HG03439 (cell line): ENCODE results near the gene MALRD1.

ENCODE experiments used
- ATAC-seq: cut with Tn5 transposase; IDR thresholded peaks from one replicate; pipeline ENCODE4 v1.9.1; 2021; ENCODE audit warnings: mild to moderate bottlenecking, moderate library complexity; ENCODE audit not compliant: unreplicated experiment

MALRD1 gene

DNA sequence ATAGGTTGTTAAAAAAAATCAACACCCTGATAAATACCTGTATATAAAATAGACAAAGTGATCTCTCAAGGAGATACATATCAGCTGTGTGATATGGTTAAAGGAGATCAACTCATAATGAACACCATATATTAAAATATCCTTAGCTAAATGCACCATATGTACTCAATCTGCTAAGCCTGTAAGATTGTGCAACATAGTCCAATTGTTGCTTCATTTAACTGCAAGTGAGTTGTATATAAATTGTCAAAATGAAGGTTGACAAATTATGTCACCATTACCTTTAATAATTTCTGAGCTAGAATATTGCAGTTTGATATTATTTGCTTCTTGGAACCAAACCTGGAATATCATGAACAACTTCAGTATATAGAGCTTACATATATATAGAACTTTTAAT lies 283.7 kb downstream of the MALRD1 start:
- no peak for ATAC-seq

DNA sequence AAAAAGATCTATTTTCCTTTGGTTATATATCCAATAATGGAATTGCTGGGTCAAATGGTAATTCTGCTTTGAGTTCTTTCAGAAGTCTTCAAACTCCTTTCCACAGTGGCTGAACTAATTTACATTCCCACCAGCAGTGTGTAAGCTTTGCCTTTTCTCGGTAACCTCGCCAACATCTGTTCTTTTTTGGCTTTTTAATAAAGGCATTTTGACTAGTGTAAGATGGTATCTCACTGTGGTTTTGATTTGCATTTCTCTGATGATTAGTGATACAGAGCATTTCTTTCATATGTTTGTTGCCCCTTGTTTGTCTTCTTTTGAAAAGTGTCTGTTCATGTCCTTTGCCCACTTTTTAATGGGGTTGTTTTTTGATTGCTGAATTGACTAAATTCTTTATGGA lies 285.0 kb downstream of the MALRD1 start:
- ATAC-seq: no peak

- ATAC-seq: no peak
Observed at GRCh38 chr10:19347621-19348020, 299.0 kb downstream of the MALRD1 start.

DNA sequence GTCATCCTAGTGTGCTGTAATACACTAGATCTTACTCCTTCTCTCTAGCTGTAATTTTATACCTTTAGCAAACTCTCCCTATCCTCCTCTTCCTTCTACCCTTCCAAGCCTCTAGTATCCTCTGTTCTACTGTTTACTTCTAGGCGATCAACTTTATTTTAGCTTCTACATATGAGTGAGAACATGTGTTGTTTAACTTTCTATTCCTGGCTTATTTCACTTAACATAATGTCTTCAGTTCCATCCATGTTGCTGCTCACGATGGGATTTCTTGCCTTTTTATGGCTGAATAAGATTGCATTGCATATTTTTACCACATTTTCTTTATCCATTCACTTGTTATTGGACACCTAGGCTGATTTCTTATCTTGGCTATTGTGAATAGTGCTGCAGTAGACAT lies 318.6 kb downstream of the MALRD1 start:
- ATAC-seq: no peak

DNA sequence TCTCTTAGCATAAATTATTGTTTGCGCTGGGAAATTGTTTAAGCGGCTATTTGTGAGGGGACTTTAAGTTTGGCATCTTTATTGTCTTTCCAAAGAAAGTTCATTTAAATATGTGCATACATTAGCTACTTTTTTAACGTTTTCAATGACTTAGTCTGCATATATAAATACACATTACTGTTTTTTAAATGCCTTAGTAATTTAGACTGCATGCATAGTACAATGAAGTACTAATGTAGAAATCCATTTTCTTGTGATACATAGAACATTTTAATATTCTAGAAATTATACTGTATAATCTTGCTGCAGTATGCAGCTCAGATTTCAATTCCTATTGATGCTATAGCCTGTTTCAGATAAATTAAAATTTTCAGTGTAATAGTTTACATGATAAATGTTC lies 325.4 kb downstream of the MALRD1 start:
- ATAC-seq: no peak

DNA sequence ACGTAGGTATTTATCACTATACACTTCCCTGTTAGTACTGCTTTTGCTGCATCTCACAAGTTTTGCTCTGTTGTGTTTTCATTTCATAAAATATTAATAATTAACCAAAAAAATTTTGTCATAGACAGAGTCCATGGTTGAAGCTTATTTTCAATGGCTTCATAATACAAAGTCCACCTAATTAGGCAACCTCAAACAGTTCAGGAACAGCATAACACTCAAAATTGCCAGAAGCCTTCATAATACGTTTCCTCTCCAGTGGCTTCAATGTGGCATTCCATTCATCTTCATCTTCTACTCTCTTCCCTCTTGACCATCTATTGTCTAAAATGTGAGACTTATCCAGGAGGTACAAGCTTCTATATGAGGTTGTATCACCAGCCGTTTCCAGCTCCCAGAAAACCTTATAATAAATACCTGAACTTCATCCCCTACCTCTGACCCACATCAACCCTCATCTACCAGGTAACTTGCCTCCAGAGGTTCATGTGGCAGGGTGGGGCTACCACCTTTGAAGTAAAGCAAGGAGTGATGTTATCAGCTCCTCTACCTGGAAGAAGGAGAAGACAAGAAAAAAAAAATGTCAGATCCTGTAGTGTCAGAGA lies 337.3 kb downstream of the MALRD1 start:
- ATAC-seq: no peak

- ATAC-seq: no peak
Observed at GRCh38 chr10:19408924-19409323, 360.3 kb downstream of the MALRD1 start.

DNA sequence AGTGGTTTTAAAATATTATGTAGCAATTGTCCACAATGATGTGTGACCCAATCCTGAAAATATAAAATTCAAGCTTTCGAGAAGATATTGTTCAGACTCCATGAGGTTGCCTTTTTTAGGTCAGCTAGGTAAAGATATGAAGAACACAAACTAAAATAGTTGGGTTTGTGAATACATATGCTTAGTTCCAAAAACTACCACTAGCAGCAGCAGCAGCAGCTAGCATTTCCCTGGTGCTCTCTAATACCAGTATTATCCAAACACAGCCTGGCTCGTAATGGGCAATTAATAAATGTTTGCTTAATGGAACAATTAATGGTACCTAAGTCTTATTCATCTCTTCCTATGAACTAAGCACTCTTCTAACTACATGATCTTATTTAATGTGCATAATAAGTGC lies 362.5 kb downstream of the MALRD1 start:
- ATAC-seq: no peak

GRCh38 chr10:19412531-19412930 lies 363.9 kb downstream of the MALRD1 start:
- ATAC-seq: no peak

DNA sequence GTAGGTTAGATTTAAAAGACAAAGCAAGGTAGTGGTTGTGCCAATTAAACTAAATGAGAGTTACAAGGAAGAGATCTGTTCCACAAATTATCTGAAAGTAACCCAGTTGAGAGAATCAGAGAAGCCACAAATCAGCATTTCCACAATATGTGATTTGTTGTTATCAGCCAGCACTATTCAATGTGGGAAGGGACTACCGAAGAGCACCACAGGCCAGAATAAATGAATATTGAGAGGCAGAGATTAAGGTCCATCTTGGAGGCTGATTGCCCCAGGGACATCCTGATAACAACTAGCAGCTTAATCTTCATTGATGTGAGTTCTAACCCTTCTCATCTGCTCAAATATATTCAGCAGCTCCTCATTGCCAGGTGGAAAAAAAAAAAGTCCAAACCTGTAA lies 367.6 kb downstream of the MALRD1 start:
- ATAC-seq: no peak

GRCh38 chr10:19417740-19418139 lies 369.1 kb downstream of the MALRD1 start:
- ATAC-seq: no peak

DNA sequence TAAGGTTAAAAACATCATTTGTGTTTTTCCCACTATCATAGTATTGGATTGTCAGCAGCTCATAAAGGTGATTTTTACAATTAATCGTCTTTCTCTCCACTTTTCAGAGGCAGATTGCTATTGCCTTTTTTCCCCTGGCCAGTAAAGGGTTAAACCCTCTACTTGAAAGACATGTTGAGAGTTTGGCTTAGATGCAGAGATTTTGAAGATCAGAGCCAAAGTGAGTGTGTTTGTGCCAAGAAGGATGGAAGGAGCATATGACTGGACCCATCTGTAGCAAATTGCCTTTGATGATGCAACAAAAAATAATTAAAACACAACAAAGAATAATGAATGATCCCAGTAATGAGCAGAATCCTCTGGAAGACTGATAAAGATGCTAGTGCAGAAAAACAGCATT lies 373.1 kb downstream of the MALRD1 start:
- no peak for ATAC-seq

GRCh38 chr10:19426034-19426433 lies 377.4 kb downstream of the MALRD1 start:
- no peak for ATAC-seq

GRCh38 chr10:19431622-19432351 lies 383.2 kb downstream of the MALRD1 start:
- no peak for ATAC-seq

DNA sequence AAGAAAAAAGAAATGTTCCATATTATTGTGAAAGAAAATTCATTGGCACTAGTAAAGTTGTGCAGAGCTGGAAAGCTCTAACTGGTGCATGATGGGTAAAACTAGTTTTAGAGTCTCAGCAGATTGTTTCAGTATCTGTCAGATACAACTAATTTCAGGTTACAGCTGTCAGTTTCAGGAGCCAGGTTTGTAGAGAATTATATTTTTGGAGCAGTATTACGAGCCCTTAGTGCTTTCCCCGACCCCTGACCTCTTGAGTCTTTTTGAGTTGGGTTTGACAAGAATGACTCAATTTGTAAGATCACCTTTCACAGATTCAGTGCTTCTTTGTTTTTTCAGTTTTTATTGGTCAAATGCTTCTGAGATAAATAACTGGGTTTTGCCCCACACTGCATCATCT lies 401.3 kb downstream of the MALRD1 start:
- no peak for ATAC-seq

DNA sequence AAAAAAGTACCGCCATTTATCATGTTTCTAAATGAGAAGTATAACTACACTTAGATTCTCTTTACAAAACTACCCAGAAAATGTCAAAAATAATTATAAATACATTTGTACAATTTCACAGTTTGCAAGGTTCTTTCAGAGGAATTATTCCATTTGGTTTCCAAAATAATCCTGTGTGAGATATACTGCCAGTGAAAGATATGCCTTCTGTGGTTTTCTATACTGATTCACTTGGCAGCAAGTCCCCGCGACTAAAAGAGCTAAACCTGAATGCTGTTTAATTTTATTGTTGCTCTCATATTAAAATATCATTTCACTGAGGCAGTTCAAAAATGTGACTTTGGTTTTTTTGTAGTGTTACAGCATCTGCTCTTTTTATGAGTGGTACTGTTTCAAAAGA lies 402.8 kb downstream of the MALRD1 start:
- no peak for ATAC-seq

GRCh38 chr10:19451937-19452336 lies 403.3 kb downstream of the MALRD1 start:
- no peak for ATAC-seq

GRCh38 chr10:19453967-19454366 lies 405.4 kb downstream of the MALRD1 start:
- ATAC-seq: no peak

DNA sequence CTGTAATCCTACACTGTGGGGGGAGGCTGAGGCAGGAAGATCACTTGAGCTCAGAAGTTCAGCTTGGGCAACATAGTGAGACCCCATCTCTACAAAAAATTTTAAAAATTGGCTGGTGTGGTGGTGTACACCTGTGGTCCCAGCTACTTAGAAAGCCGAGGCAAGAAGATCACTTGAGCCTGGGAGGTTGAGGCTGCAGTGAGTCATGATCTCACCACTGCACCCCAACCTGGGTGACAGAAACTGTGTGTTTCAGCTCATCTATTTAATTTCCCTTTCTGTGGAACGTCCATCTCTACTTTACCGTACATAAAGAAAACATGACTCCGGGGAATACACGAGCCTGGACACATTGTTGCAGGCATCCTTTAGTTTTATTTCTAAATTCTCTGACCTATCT lies 413.0 kb downstream of the MALRD1 start:
- no peak for ATAC-seq

GRCh38 chr10:19466709-19467108 lies 418.1 kb downstream of the MALRD1 start:
- ATAC-seq: no peak

GRCh38 chr10:19468413-19468812 lies 419.8 kb downstream of the MALRD1 start:
- no peak for ATAC-seq

DNA sequence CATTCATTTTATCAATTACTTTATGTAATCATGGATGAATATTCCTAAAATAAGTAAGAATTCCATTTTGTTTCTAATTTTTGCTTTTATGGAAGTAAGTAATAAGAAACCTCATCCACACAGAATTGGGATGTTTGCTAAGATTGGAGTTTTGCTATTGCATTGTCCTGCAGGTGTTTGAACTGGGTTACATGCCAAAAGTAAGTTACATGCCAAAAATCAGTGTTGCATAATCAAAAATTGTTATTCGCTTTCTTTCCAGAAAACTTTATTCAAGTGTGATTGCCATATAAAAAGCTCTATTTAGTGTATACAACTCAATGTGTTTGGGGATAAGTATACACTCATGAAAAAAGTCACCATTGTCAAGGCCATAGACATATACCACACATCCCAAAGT lies 420.9 kb downstream of the MALRD1 start:
- no peak for ATAC-seq

GRCh38 chr10:19479854-19480253 lies 431.3 kb downstream of the MALRD1 start:
- no peak for ATAC-seq
